SU-DHL-6 (cell line): Measurements from ENCODE around the gene ARHGAP22.

Experiments used
- H2AFZ ChIP-seq: fragments of 200-600 bp; sonication (generic); 2 replicates; pipeline ENCODE4 v1.6.1; 2014; ENCODE audit warnings: low read depth, mild to moderate bottlenecking, moderate library complexity, mixed read lengths, antibody characterized with exemption, low read length; ENCODE audit not compliant: severe bottlenecking
- H3F3A ChIP-seq: fragments of 200-600 bp; shearing (Covaris generic); 2 replicates; pipeline ENCODE4 v1.6.0; 2016; ENCODE audit warnings: antibody characterized with exemption, mild to moderate bottlenecking; ENCODE audit not compliant: insufficient read depth
- H3K27ac ChIP-seq: fragments of 200-600 bp; sonication (generic); 2 replicates; pipeline ENCODE4 v1.5.1; 2016; ENCODE audit warnings: low read depth, mild to moderate bottlenecking, low read length, moderate library complexity, mixed read lengths
- H3K27me3 ChIP-seq: fragments of 200-600 bp; sonication (generic), shearing (Covaris generic); 2 replicates; pipeline ENCODE4 v1.6.0; 2014; ENCODE audit warnings: mild to moderate bottlenecking, low read length
- H3K36me3 ChIP-seq: fragments of 200-600 bp; sonication (generic); 2 replicates; pipeline ENCODE4 v1.6.1; 2014; ENCODE audit warnings: mild to moderate bottlenecking, low read length, mixed read lengths
- H3K4me2 ChIP-seq: fragments of 300-600, 200-600 bp; shearing (Covaris generic), sonication (generic); 2 replicates; pipeline ENCODE4 v1.6.0; 2014; ENCODE audit warnings: low read length, low read depth, mild to moderate bottlenecking; ENCODE audit not compliant: poor library complexity, severe bottlenecking
- H3K4me3 ChIP-seq: fragments of 200-600 bp; sonication (generic); 2 replicates; pipeline ENCODE4 v1.5.1; 2014; ENCODE audit warnings: antibody characterized with exemption, low read length, mild to moderate bottlenecking, mixed read lengths; ENCODE audit not compliant: insufficient read depth, poor library complexity, severe bottlenecking
- H3K79me2 ChIP-seq: fragments of 200-600 bp; sonication (generic); 2 replicates; pipeline ENCODE4 v1.6.1; 2014; ENCODE audit warnings: mild to moderate bottlenecking, low read length, moderate library complexity; ENCODE audit not compliant: insufficient read depth
- H3K9ac ChIP-seq: fragments of 200-600 bp; sonication (generic); 2 replicates; pipeline ENCODE4 v1.7.0; 2014; ENCODE audit warnings: mild to moderate bottlenecking, low read length
- H3K9me2 ChIP-seq: fragments of 200-600 bp; sonication (generic); replicated peaks from 2 replicates; pipeline ENCODE4 v1.6.1; 2014; ENCODE audit warnings: low read length; ENCODE audit not compliant: insufficient read depth
- H3K9me3 ChIP-seq: fragments of 200-600 bp; sonication (generic); 2 replicates; pipeline ENCODE4 v1.6.1; 2014; ENCODE audit warnings: low read length, mixed read lengths; ENCODE audit not compliant: insufficient read depth
- H4K20me1 ChIP-seq: fragments of 200-600 bp; sonication (generic); 2 replicates; pipeline ENCODE4 v1.6.1; 2014; ENCODE audit warnings: low read depth, mild to moderate bottlenecking, antibody characterized with exemption, low read length, moderate library complexity, mixed read lengths
- CTCF ChIP-seq: fragments of 200-600 bp; sonication (generic); IDR thresholded peaks from one replicate; pipeline ENCODE4 v1.5.1; 2017; ENCODE audit warnings: antibody characterized with exemption, mild to moderate bottlenecking, low read length, moderate library complexity; ENCODE audit not compliant: insufficient read depth, poor library complexity, severe bottlenecking
- EZH2phosphoT487 ChIP-seq: fragments of 200-600 bp; sonication (generic), shearing (Covaris generic); conservative IDR thresholded peaks from 2 replicates; pipeline ENCODE4 v1.6.1; 2018; ENCODE audit warnings: mild to moderate bottlenecking, antibody characterized with exemption, low read length, moderate library complexity, mixed read lengths

The ARHGAP22 gene

DNA sequence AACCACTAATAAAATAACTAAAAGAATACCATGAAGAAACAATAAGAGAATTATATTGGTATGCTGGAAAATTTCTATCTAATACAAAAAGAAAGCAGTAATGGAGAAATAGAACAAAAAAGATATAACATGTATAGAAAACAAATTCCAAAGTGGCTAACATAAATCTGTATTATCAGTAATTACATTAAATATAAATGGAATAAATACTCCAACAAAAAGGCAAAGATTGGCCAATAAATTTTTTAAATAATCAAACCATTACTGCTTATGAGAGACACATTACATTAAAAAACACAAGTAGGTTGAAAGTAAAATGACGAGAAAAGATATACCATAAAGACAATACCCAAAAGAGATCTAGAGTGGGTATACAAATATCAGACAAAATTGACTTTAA is 90.0 kb downstream of the ARHGAP22 start:
- Histone ChIP-seq H4K20me1 (no peaks in the 10 kb centered on the region), H3K36me3 (no peaks in the 10 kb centered on the region), H3K9me3 (no peaks in the 10 kb centered on the region; the same call in 1 of the 2 replicates), H3K79me2 (no peaks in the 10 kb centered on the region), H2AFZ (no peak overlapping the region), H3K4me3 (no peak overlapping the region), H3K27ac (no peak overlapping the region), H3K9me2 (no peaks in the 10 kb centered on the region), H3K27me3 (no peaks in the 10 kb centered on the region), H3K9ac (no peak overlapping the region), H3F3A (no peaks in the 10 kb centered on the region), H3K4me2 (no peak overlapping the region)
- TF ChIP-seq CTCF: no peak
- TF ChIP-seq EZH2phosphoT487: no peak

- Histone ChIP-seq H2AFZ (no peak overlapping the region), H3K4me3 (no peak overlapping the region), H3K9me2 (no peaks in the 10 kb centered on the region), H3K9ac (no peak overlapping the region), H3K27ac (no peak overlapping the region), H3K4me2 (no peak overlapping the region), H3K36me3 (no peaks in the 10 kb centered on the region), H4K20me1 (no peaks in the 10 kb centered on the region), H3F3A (no peaks in the 10 kb centered on the region), H3K27me3 (no peaks in the 10 kb centered on the region), H3K79me2 (no peaks in the 10 kb centered on the region), H3K9me3 (no peaks in the 10 kb centered on the region; the same call in 1 of the 2 replicates)
- TF ChIP-seq EZH2phosphoT487: no peak
- TF ChIP-seq CTCF: no peak
Measured at GRCh38 chr10:48514255-48514654, 90.6 kb downstream of the ARHGAP22 start.

- no peaks in the 10 kb centered on the region for H3F3A ChIP-seq
- no peaks in the 10 kb centered on the region for H3K79me2 ChIP-seq
- no peak overlapping the region for H2AFZ ChIP-seq
Measured at GRCh38 chr10:48512861-48513260, 92.0 kb downstream of the ARHGAP22 start.

More at GRCh38 chr10:48512861-48513260, 92.0 kb downstream of the ARHGAP22 start:
- Histone ChIP-seq H3K27ac (no peak overlapping the region), H3K9me2 (no peaks in the 10 kb centered on the region), H3K9ac (no peak overlapping the region), H3K27me3 (no peaks in the 10 kb centered on the region), H3K4me3 (no peak overlapping the region), H4K20me1 (no peaks in the 10 kb centered on the region), H3K4me2 (no peak overlapping the region), H3K36me3 (no peaks in the 10 kb centered on the region), H3K9me3 (no peaks in the 10 kb centered on the region; the same call in 1 of the 2 replicates)
- TF ChIP-seq EZH2phosphoT487 (no peak), CTCF (no peak)
